IMR-90 (cell line): ENCODE measurements around the gene ANGPT4. TPM values are rescaled to one million over a fixed set of nuclear protein-coding genes. Genes with fewer than 3 reads are reported as not detected.

ENCODE experiments used
- ATAC-seq: fragments of 200-7000 bp; cut with Tn5 transposase; 2 replicates; pipeline ENCODE4 v1.9.1; 2020; ENCODE audit warnings: low read depth, mild to moderate bottlenecking, moderate library complexity
- BruUV-seq: library from RNA; stranded (reverse); fragments of 400-500 nt; replicated peaks from 2 replicates; lab custom pipeline; 2021; lab: Mats Ljungman, UMichigan
- CTCF ChIA-PET: fragments of 300-600 bp; formaldehyde crosslinking; extraction: SDS; loops from one replicate; lab custom pipeline; 2021; ENCODE audit warnings: antibody characterized with exemption; lab: Yijun Ruan, JAX
- POLR2A ChIA-PET: fragments of 300-600 bp; sonication (Branson Sonifier 250); formaldehyde crosslinking; loops from one replicate; lab custom pipeline; 2022; ENCODE audit warnings: antibody characterized with exemption; ENCODE audit not compliant: unreplicated experiment; lab: Charles Lee
- DNase-seq: peaks from one replicate; pipeline ENCODE4 v3.0.0; 2013
- H2AFZ ChIP-seq: replicated peaks from 2 replicates; pipeline ENCODE3; 2013; ENCODE audit warnings: low read length, mild to moderate bottlenecking; ENCODE audit not compliant: poor library complexity
- H2AK5ac ChIP-seq: 2 replicates; pipeline ENCODE4 v1.6.1; 2013; ENCODE audit warnings: low read depth, low read length, inconsistent platforms
- H2AK9ac ChIP-seq: replicated peaks from 2 replicates; pipeline ENCODE3; 2013; ENCODE audit warnings: mild to moderate bottlenecking, low read depth, low read length, moderate library complexity; ENCODE audit not compliant: poor library complexity
- H2BK120ac ChIP-seq: 2 replicates; pipeline ENCODE4 v1.6.1; 2013; ENCODE audit warnings: low read depth, low read length, inconsistent platforms
- H2BK15ac ChIP-seq: 3 replicates; pipeline ENCODE4 v1.6.1; 2013; ENCODE audit warnings: low read depth, low read length, inconsistent platforms
- H2BK20ac ChIP-seq: 2 replicates; pipeline ENCODE4 v1.6.1; 2013; ENCODE audit warnings: low read depth, mild to moderate bottlenecking, inconsistent platforms, low read length, moderate library complexity
- H2BK5ac ChIP-seq: 2 replicates; pipeline ENCODE4 v1.6.1; 2013; ENCODE audit warnings: mild to moderate bottlenecking, low read depth, low read length, inconsistent platforms; ENCODE audit not compliant: poor library complexity, severe bottlenecking
- H3K14ac ChIP-seq: replicated peaks from 2 replicates; pipeline ENCODE4 v1.6.1; 2013; ENCODE audit warnings: low read depth, low read length, inconsistent platforms
- H3K18ac ChIP-seq: 2 replicates; pipeline ENCODE4 v1.6.1; 2013; ENCODE audit warnings: low read depth, low read length, control low read depth
- H3K23ac ChIP-seq: 2 replicates; pipeline ENCODE4 v1.6.1; 2013; ENCODE audit warnings: low read depth, low read length, inconsistent platforms
- H3K27ac ChIP-seq: 2 replicates; pipeline ENCODE4 v1.5.1; 2013; ENCODE audit warnings: mild to moderate bottlenecking, control low read depth, low read length; ENCODE audit not compliant: insufficient read depth
- H3K27me3 ChIP-seq: 2 replicates; pipeline ENCODE4 v1.6.1; 2013; ENCODE audit warnings: low read length; ENCODE audit not compliant: control insufficient read depth, insufficient read depth
- H3K36me3 ChIP-seq: 2 replicates; pipeline ENCODE4 v1.6.1; 2013; ENCODE audit warnings: low read length, mixed read lengths; ENCODE audit not compliant: control insufficient read depth, insufficient read depth
- H3K4ac ChIP-seq: 2 replicates; pipeline ENCODE4 v1.6.1; 2013; ENCODE audit warnings: low read depth, low read length, inconsistent platforms
- H3K4me1 ChIP-seq: 2 replicates; pipeline ENCODE4 v1.6.1; 2013; ENCODE audit warnings: low read length, mixed read lengths; ENCODE audit not compliant: control insufficient read depth, insufficient read depth
- H3K4me2 ChIP-seq: 2 replicates; pipeline ENCODE4 v1.6.1; 2013; ENCODE audit warnings: low read depth, mild to moderate bottlenecking, control low read depth, low read length, moderate library complexity
- H3K4me3 ChIP-seq: 2 replicates; pipeline ENCODE4 v1.5.1; 2013; ENCODE audit warnings: low read depth, mild to moderate bottlenecking, control low read depth, low read length, moderate library complexity; ENCODE audit not compliant: insufficient read depth
- H3K56ac ChIP-seq: 2 replicates; pipeline ENCODE4 v1.6.1; 2013; ENCODE audit warnings: low read length, inconsistent platforms; ENCODE audit not compliant: insufficient read depth; ENCODE audit errors: extremely low read depth
- H3K79me1 ChIP-seq, 2 experiments: 2 replicates each; pipeline ENCODE4 v1.6.1; 2013; ENCODE audit warnings: low read length in 2 of 2, inconsistent platforms in 1 of 2, low read depth in 1 of 2
- H3K9ac ChIP-seq: 2 replicates; pipeline ENCODE4 v1.6.1; 2013; ENCODE audit warnings: low read depth, low read length, control low read depth
- H3K9me1 ChIP-seq: 2 replicates; pipeline ENCODE4 v1.6.1; 2013; ENCODE audit warnings: low read length, inconsistent platforms; ENCODE audit not compliant: insufficient read depth
- H3K9me3 ChIP-seq: 2 replicates; pipeline ENCODE4 v1.6.1; 2013; ENCODE audit warnings: low read length; ENCODE audit not compliant: control insufficient read depth, insufficient read depth
- H4K20me1 ChIP-seq: 2 replicates; pipeline ENCODE4 v1.6.1; 2013; ENCODE audit warnings: low read length, inconsistent platforms; ENCODE audit not compliant: insufficient read depth
- H4K5ac ChIP-seq: 2 replicates; pipeline ENCODE4 v1.6.1; 2013; ENCODE audit warnings: mild to moderate bottlenecking, low read depth, low read length, control low read depth
- H4K8ac ChIP-seq, 2 experiments: 2 replicates each; pipeline ENCODE4 v1.6.1; 2013; ENCODE audit warnings: low read depth in 2 of 2, low read length in 2 of 2, control low read depth in 1 of 2, inconsistent platforms in 1 of 2
- H4K91ac ChIP-seq: 2 replicates; pipeline ENCODE4 v1.6.1; 2013; ENCODE audit warnings: low read depth, low read length, inconsistent platforms; ENCODE audit not compliant: insufficient read depth
- SMC3 ChIP-seq: fragments of 150-350 bp; IDR thresholded peaks from 2 replicates; pipeline ENCODE4 v1.6.1; 2016; ENCODE audit warnings: low read depth, mild to moderate bottlenecking, antibody characterized with exemption, low read length, moderate library complexity
- USF2 ChIP-seq: fragments of 150-350 bp; IDR thresholded peaks from 2 replicates; pipeline ENCODE4 v1.6.1; 2017; ENCODE audit warnings: mild to moderate bottlenecking, antibody characterized with exemption, low read length, low read depth
- whole genome bisulfite sequencing, 2 experiments: methylation state at CpG; one replicate each; pipeline versions ENCODE4 v1.1.5 to v1.1.7; 2013; ENCODE audit warnings: missing lambda C conversion rate in 2 of 2; ENCODE audit not compliant: insufficient read length in 1 of 2; ENCODE audit errors: extremely low coverage in 2 of 2; 5-methylcytosine and 5-hydroxymethylcytosine counted together
- dilution Hi-C: fragments of 300-500 bp; cut with HindIII; formaldehyde crosslinking; loops from one replicate; pipeline ENCODE4 v1.14.3; 2018; ENCODE audit warnings: low sequenced_read_pairs; ENCODE audit not compliant: unreplicated experiment
- in situ Hi-C: fragments of 300-500 bp; cut with MboI; formaldehyde crosslinking; loops from 3 replicates; pipeline ENCODE4 v1.14.3; 2019; ENCODE audit warnings: low sequenced_read_pairs, inconsistent platforms, mixed read lengths
- intact Hi-C: fragments of 100-400 bp; cut with micrococcal nuclease; formaldehyde crosslinking; loops from 2 replicates; pipeline ENCODE4 v1.10.0; 2022
- polyA plus RNA-seq, 3 experiments: library from polyadenylated mRNA; depleted of rRNA; stranded (reverse); fragments of >200 nt; gene quantifications; 2 replicates each; pipeline ENCODE4 v1.2.3, GENCODE V29; 2012; ENCODE audit warnings: low replicate concordance in 1 of 3
- total RNA-seq: library from RNA; depleted of rRNA; stranded (reverse); fragments of >200 nt; gene quantifications from 2 replicates; pipeline ENCODE4 v1.2.3, GENCODE V29; 2012

ANGPT4 gene
- total and polyA plus RNA-seq, 2 of the 4 experiments (the other 2 are of a cell fraction) = not detected

DNA sequence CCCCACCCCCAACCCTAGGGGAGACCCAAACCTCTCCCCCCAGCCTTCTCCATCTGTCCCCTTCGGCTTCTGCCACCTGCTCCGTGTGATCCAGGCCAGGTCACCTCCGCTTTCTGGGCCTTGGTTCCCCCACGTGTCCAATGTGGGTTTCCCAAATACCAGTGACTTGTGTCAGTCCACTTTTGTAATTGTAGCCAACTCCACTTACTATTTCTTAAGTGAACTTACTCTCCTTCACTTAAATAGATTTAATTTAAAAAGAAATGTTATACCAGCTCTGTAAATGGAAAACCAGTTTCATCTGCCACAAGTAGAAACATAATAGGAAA lies 92.6 kb downstream of the ANGPT4 start:
- Histone ChIP-seq H2AK5ac (no peak overlapping the region), H3K56ac (no peak overlapping the region), H2AK9ac (no peak overlapping the region), H3K9ac (no peak overlapping the region), H2BK120ac (no peak overlapping the region), H3K79me1 (no peaks in the 10 kb centered on the region), H3K14ac (no peak overlapping the region), H2BK5ac (no peak overlapping the region), H4K5ac (no peak overlapping the region), H3K27ac (no peak overlapping the region), H3K36me3 (no peaks in the 10 kb centered on the region), H2AFZ (no peak overlapping the region), H3K4me2 (no peak overlapping the region), H3K27me3 (no peaks in the 10 kb centered on the region; the same call in 1 of the 2 replicates), H4K91ac (no peak overlapping the region), H2BK15ac (no peak overlapping the region), H3K9me1 (no peaks in the 10 kb centered on the region), H3K4ac (no peak overlapping the region), H2BK20ac (no peak overlapping the region), H4K8ac (no peak overlapping the region), H3K9me3 (no peaks in the 10 kb centered on the region), H3K4me3 (no peak overlapping the region), H3K4me1 (no peaks in the 10 kb centered on the region), H3K23ac (no peak overlapping the region), H3K18ac (no peak overlapping the region), H4K20me1 (no peaks in the 10 kb centered on the region)
- in situ Hi-C loops = loop anchor here (10.0 kb wide), 1 partner anchor 291 kb away; the partner anchor contains the start of gene PSMF1
- TF ChIP-seq USF2 = peak; percentile 50; the same call in 1 of the 2 replicates
- no peak for TF ChIP-seq SMC3
- dilution Hi-C loops = no loop called here
- ChIA-PET CTCF (no interaction called here), POLR2A (no interaction called here)
- BruUV-seq = no TSS peak
- no peak for ATAC-seq
- DNase-seq = no peak
- intact Hi-C loops = no loop called here
- 20% methylated on average over 2 of the region's 4 CpGs; no CpG with 5 or more reads in 1 of the 2 experiments for WGBS, 2 experiments
